Rectal smooth muscle tissue (tissue), 1 donor: ENCODE measurements around the gene FARP2.
"Not testable (repeated sequence)": the region's sequence is repeated elsewhere in the genome, so short reads cannot be mapped to it uniquely, and the experiment has no call there.

ENCODE experiments used
- H3K27ac ChIP-seq: one replicate; pipeline ENCODE4 v1.7.0; 2013; ENCODE audit warnings: low read depth, low read length, inconsistent platforms
- H3K27me3 ChIP-seq: one replicate; pipeline ENCODE4 v1.7.0; 2013; ENCODE audit warnings: low read length; ENCODE audit not compliant: control insufficient read depth, insufficient read depth
- H3K36me3 ChIP-seq: one replicate; pipeline ENCODE4 v1.7.0; 2013; ENCODE audit warnings: low read length; ENCODE audit not compliant: control insufficient read depth, insufficient read depth
- H3K4me1 ChIP-seq: one replicate; pipeline ENCODE4 v1.7.0; 2013; ENCODE audit warnings: low read length; ENCODE audit not compliant: control insufficient read depth, insufficient read depth
- H3K4me3 ChIP-seq: one replicate; pipeline ENCODE4 v1.7.0; 2013; ENCODE audit warnings: low read length
- H3K9ac ChIP-seq: one replicate; pipeline ENCODE4 v1.7.0; 2013; ENCODE audit warnings: low read length

The FARP2 gene

DNA sequence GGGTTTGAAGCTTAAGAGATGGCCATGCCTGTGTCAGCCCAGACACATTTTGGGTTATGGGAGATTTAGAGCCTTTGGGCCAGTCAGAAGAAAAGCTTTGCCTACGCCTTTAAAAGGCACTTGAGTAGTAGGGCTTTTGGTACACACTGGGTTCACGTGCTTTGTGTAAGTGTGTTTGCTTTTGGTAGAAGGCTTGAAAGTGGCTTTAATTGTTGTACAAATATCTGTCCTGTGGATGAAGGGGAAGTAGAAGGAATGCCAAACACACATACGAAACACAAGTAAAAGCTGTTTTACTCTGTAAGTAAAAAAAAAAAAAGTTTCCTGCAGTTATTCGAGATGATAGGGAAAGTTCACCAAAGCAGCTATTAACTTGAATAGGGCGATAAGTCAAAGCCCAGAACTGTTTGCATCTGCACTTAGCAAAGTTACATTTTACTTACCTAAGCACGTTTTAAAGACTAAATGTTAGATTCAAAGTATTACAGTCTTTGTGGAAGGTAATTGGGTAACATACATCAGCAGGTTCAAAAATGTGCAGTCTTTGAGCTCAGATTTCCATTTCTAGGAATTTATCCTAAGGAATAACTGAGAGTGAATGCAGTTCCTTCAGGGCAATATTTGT, 76.9 kb downstream of the FARP2 start:
- Histone ChIP-seq H3K4me3 (no peak overlapping the region), H3K36me3 (peaks cover 11% of the 10 kb centered on the region), H3K27me3 (no peaks in the 10 kb centered on the region), H3K4me1 (no peaks in the 10 kb centered on the region), H3K27ac (no peak overlapping the region), H3K9ac (no peak overlapping the region)

DNA sequence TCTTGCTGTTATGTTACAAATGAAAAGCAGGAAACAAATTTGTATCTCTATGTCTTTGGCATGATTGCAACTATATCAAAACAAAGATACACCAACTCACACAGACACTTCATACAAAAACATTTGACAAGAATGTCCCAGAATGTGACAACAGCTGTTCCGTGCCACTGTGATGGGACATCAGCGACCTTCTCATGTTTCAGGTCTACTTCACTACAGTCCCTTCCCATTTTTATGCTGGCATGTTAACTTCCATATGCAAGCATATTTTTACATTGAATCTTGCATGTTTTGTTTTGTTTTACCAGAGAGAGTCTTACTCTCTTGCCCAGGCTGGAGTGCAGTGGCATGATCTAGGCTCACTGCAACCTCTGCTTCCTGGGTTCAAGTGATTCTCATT, 81.1 kb downstream of the FARP2 start:
- Histone ChIP-seq H3K4me1 (no peaks in the 10 kb centered on the region), H3K36me3 (peaks cover 25% of the 10 kb centered on the region), H3K9ac (no peak overlapping the region), H3K27me3 (no peaks in the 10 kb centered on the region), H3K4me3 (no peak overlapping the region), H3K27ac (no peak overlapping the region)

DNA sequence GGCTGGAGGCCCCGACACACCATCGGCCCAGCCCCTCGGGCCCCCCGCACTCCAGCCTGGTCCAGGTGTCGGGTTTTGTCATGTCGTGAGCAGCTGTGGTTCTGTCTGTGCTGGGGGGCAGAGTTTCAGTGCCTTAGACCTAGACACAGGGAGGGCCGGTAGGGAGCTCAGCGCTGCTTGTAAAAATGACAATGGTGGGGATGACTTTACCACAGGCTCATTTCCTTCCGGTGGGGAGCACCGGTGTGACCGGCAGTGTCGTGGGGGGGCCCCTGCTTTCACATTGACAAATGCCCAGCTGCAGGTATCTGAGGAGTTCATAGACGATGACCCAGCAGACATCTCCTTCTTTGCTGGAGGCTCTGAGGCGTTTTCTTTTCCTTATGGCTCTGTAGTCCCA, 85.4 kb downstream of the FARP2 start:
- H3K9ac ChIP-seq: no peak overlapping the region
- no peak overlapping the region for H3K4me3 ChIP-seq
- no peaks in the 10 kb centered on the region for H3K27me3 ChIP-seq
- peaks cover 29% of the 10 kb centered on the region for H3K36me3 ChIP-seq
- no peaks in the 10 kb centered on the region for H3K4me1 ChIP-seq
- H3K27ac ChIP-seq: no peak overlapping the region

DNA sequence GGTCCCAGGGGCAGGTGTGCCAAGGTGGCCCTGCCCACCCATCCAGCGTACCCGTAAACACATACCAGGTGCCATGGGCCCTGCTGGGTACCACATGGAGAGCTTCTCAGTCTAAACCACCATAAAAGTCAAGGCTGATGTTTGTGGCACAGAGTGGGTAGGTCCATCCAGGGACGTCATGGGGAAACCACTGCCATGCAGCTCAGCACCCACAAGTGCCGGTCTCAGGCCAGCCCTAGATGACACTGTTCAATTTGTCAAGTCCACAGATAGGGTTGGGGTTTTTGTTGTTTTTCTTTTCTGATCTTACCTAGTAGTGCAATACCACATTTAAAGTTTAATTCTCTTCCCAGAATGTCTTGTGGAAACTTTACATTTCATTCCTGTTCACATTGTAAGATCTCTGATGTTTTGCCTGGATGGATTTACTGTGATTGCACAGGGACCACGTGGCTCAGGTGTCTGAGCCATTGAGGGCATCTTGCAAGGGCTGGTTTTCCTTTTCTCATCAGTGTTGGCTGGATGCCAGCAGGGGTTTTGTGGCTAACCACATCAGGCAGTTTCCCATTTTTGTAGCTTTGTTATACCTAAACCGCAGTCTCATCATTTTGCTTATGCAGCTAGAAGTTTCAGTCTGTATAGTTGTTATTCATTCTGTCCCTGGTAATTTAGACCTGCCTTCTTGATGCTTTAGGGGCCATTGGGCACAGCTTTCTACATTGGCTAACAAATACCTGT, 87.6 kb downstream of the FARP2 start:
- no peaks in the 10 kb centered on the region for H3K27me3 ChIP-seq
- no peak overlapping the region for H3K9ac ChIP-seq
- H3K4me3 ChIP-seq: no peak overlapping the region
- H3K4me1 ChIP-seq: no peaks in the 10 kb centered on the region
- H3K36me3 ChIP-seq: peaks cover 31% of the 10 kb centered on the region
- no peak overlapping the region for H3K27ac ChIP-seq

DNA sequence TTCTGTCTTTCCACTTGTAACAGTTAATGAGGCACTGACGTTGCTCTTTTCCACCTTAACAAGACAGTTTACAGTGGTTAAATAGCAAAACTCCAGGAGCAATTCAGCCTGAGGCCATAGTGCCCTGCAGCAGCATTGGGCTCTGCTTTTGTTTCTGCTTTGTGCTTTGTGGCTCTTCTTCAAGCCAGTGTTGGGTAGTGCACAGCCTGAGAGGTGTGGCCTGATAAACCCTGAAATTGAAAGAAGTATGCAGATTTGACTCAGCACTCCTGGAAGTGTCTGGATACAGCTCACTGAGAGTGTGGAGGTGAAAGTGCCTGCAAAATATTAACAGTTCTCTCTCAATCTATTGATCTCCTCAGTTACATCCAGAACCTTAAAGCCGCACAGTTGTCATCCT, 89.3 kb downstream of the FARP2 start:
- Histone ChIP-seq H3K4me1 (no peaks in the 10 kb centered on the region), H3K27ac (no peak overlapping the region), H3K9ac (no peak overlapping the region), H3K27me3 (no peaks in the 10 kb centered on the region), H3K36me3 (peaks cover 27% of the 10 kb centered on the region), H3K4me3 (no peak overlapping the region)

DNA sequence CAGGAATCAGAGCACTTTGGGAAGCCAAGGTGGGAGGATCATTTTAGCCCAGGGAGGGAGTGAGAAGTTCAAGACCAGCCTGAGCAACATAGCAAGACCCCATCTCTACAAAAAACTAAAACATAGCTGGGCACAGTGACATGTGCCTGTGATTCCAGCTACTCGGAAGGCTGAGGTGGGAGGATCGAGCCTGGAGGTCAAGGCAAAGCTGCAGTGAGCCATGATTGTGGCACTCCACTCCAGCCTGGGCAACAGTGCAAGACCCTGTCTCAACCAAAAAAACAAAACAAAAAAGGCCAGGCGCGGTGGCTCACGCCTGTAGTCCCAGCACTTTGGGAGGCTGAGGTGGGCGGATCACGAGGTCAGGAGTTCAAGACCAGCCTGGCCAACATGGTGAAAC, 94.0 kb downstream of the FARP2 start:
- H3K36me3 ChIP-seq, H3K4me3 ChIP-seq, H3K27me3 ChIP-seq, H3K4me1 ChIP-seq, H3K9ac ChIP-seq, H3K27ac ChIP-seq: not testable (repeated sequence)

DNA sequence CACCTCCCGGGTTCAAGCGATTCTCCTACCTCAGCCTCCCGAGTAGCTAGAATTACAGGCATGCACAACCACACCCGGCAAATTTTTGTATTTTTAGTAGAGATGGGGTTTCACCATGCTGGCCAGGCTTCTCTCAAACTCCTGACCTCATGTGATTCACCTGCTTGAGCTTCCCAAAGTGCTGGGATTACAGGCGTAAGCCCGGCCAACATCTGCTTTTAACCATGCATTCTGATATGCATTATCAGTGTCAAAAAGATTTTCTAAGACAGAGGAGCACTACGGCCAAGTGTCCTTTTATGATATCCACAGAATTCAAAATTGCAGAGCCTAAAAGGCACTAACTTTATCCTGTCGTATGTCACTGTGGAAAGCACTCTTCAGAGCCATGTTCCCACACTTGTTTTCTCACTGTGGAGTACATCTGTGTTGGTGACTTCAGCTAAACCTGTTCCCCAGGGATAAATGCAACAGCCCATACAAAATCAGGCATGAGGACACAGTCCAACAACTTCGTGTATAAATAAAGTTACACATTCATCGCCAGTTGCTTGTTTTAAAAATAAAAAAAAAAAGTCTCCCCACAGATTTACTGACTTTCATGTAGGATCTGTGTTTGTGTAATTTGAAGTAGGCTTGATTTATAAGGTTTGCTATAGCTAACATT, 95.9 kb downstream of the FARP2 start:
- no peak overlapping the region for H3K27ac ChIP-seq
- H3K4me1 ChIP-seq: no peaks in the 10 kb centered on the region
- H3K4me3 ChIP-seq: no peak overlapping the region
- H3K9ac ChIP-seq: no peak overlapping the region
- H3K36me3 ChIP-seq: peaks cover 3% of the 10 kb centered on the region
- no peaks in the 10 kb centered on the region for H3K27me3 ChIP-seq

DNA sequence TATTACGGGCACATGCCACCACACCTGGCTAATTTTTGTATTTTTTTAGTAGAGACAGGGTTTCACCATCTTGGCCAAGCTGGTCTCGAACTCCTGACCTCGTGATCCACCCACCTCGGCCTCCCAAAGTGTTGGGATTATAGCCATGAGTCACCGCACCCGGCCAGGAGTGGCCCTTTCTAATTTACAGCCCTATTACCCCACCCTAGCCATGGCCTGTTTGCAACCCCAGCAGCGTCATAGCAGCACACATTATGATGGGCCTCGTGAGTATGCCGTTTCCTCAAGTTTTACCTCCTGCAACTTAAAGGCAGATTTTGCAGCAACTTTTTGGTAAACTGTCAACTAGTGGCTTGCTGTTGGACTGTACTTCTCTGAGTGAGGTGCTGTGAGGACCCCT, 97.8 kb downstream of the FARP2 start:
- H3K27ac ChIP-seq, H3K36me3 ChIP-seq, H3K4me1 ChIP-seq, H3K27me3 ChIP-seq, H3K9ac ChIP-seq, H3K4me3 ChIP-seq: not testable (repeated sequence)

DNA sequence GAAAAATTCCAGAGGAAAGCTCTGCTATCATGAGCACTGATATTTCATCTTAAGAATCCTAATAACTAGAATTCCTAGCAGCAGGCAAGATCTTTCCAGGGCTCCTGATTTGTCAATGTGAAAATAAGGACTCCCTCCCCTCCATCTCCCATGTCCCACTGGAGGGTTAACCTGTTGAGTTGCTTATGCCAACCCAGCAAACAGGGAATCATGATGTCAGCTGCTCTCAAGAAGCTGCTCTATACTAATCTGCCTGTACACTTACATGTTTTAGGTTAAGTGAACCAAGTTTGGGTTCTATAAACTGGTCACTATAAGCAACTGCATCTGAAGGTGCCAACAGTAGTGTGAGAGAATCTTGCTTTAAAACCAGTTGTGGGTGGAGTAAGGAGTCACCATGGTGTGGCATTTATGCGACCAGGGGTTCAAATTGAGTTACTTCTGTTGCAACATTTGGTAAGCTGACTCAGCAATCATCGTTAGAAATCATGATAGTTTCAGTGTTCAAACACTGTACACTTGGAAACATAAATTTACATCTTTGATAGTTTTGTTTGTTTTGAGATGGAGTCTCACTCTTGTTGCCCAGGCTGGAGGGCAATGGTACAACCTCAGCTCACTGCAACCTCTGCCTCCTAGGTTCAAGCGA, 98.9 kb downstream of the FARP2 start:
- no peak overlapping the region for H3K27ac ChIP-seq
- no peaks in the 10 kb centered on the region for H3K4me1 ChIP-seq
- no peak overlapping the region for H3K4me3 ChIP-seq
- H3K36me3 ChIP-seq: no peaks in the 10 kb centered on the region
- H3K9ac ChIP-seq: no peak overlapping the region
- no peaks in the 10 kb centered on the region for H3K27me3 ChIP-seq

DNA sequence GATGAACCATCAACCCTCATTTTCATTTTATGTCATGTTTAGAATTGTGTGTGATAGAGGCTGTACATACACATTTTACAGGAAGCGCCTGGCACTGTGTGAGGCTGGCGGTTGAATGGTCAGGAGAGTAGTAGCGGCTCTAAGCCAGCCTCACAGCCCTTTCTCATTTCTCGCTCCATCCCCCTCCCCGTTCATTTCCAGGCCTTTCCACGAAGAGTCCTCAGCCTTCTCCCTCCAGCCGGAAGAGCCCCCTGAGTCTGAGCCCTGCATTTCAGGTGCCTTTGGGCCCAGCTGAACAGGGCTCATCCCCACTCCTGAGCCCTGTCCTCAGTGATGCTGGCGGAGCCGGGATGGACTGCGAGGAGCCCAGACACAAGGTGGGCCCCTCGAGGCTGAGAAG, 100.5 kb downstream of the FARP2 start:
- Histone ChIP-seq H3K4me1 (no peaks in the 10 kb centered on the region), H3K27ac (no peak overlapping the region), H3K27me3 (no peaks in the 10 kb centered on the region), H3K9ac (no peak overlapping the region), H3K4me3 (no peak overlapping the region), H3K36me3 (no peaks in the 10 kb centered on the region)

DNA sequence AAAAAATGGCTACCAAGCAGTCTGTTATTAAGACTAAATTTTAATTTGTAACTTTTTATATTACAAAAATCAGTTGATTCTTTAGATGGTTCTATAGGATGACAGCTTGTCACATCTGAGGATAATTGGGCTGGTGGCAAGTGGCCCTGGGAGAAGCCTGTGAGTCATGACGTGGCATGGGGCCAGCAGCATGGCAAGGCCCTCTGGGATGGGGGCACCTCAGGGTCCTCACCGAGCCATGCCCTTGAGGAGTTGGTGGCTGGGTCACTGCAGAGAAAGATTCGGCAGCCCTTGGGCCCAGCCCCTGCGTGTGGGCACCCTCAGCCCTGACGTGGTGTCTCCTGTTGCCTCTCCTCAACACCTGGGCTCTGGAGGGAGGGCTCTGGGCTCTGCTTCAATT, 102.6 kb downstream of the FARP2 start:
- H3K36me3 ChIP-seq: peaks cover 5% of the 10 kb centered on the region
- no peak overlapping the region for H3K9ac ChIP-seq

DNA sequence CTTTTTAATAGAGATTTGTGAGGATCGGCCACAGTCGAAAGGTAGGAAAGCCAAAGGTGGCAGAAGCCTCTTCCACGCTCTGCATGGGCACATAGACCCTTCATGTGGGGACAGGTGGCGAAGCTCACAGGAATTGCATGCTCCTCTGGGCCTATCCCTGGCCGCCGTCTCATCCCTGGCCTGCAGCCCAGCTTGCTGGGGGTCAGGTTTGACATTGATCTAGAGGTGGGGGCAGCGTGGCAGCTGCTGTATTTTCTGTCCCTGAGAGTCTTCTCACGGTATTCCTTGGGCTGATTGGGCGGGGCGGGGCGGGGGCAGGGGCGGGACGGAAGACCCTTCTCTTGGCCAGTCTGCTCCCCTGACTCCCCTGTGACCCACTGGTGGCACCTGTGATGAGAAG, 103.4 kb downstream of the FARP2 start:
- H3K36me3 ChIP-seq: peaks cover 7% of the 10 kb centered on the region
- H3K4me3 ChIP-seq: no peak overlapping the region
- H3K4me1 ChIP-seq: no peaks in the 10 kb centered on the region
- no peak overlapping the region for H3K9ac ChIP-seq
- H3K27ac ChIP-seq: no peak overlapping the region
- no peaks in the 10 kb centered on the region for H3K27me3 ChIP-seq

More for the DNA sequence above, 102.6 kb downstream of the FARP2 start:
- Histone ChIP-seq H3K4me3 (no peak overlapping the region), H3K4me1 (no peaks in the 10 kb centered on the region), H3K27ac (no peak overlapping the region), H3K27me3 (no peaks in the 10 kb centered on the region)
